ENCODE results near the gene TMEM25.

GRCh38 chr11:118497831-118498230 lies 33.2 kb upstream of the TMEM25 start:
- TF ChIP-seq CTCF (IDR thresholded peaks at IDR 0.05): no peak
- TF ChIP-seq POLR2A (IDR thresholded peaks at IDR 0.05): no peak

Data from testis (tissue), 2 donors.